ENCODE measurements around the gene CAMSAP2. TPM values are rescaled to one million over a fixed set of nuclear protein-coding genes. Genes with fewer than 3 reads are reported as not detected.

CAMSAP2 gene
- total RNA-seq, 6 donors from 2014 or later: 19.9 to 45.1 (median 28.0) TPM

- Histone ChIP-seq H3K4me3 (no peak overlapping the region), H3K9me3 (no peaks in the 10 kb centered on the region), H3K27me3 (no peaks in the 10 kb centered on the region), H3K4me1 (no peaks in the 10 kb centered on the region), H3K27ac (no peak overlapping the region), H3K36me3 (no peaks in the 10 kb centered on the region)
- ATAC-seq (ENCODE audit: low FRiP score in 2 of 2): no peak
- no peak for DNase-seq
- TF ChIP-seq EP300 (IDR thresholded peaks at IDR 0.05) (no peak), POLR2AphosphoS5 (IDR thresholded peaks at IDR 0.05) (no peak), CTCF (IDR thresholded peaks at IDR 0.05) (no peak), POLR2A (IDR thresholded peaks at IDR 0.05) (no peak)
- 60 to 74% methylated on average over 3 of the region's 3 CpGs for WGBS, 2 donors
Measured at GRCh38 chr1:200704986-200705500, 33.6 kb upstream of the CAMSAP2 start.

- no peaks in the 10 kb centered on the region for H3K36me3 ChIP-seq
- ATAC-seq (ENCODE audit: low FRiP score in 2 of 2) (no peak), DNase-seq (no peak)
- no peak overlapping the region for H3K27ac ChIP-seq
- TF ChIP-seq POLR2A (IDR thresholded peaks at IDR 0.05) (no peak), EP300 (IDR thresholded peaks at IDR 0.05) (no peak), CTCF (IDR thresholded peaks at IDR 0.05) (no peak), POLR2AphosphoS5 (IDR thresholded peaks at IDR 0.05) (no peak)
- no peaks in the 10 kb centered on the region for H3K27me3 ChIP-seq
- H3K4me1 ChIP-seq: no peaks in the 10 kb centered on the region
- no peak overlapping the region for H3K4me3 ChIP-seq
- no peaks in the 10 kb centered on the region for H3K9me3 ChIP-seq
- 87 to 88% methylated on average over 4 of the region's 4 CpGs for whole genome bisulfite sequencing, 2 donors
Measured at GRCh38 chr1:200706111-200706814, 32.4 kb upstream of the CAMSAP2 start.

- no peaks in the 10 kb centered on the region for H3K27me3 ChIP-seq
- no peaks in the 10 kb centered on the region for H3K4me1 ChIP-seq
- no peak overlapping the region for H3K27ac ChIP-seq
- ATAC-seq (ENCODE audit: low FRiP score in 2 of 2): no peak
- no peak for DNase-seq
- no peaks in the 10 kb centered on the region for H3K36me3 ChIP-seq
- 80 to 92% methylated on average over 5 of the region's 5 CpGs for WGBS, 2 donors
- H3K9me3 ChIP-seq: no peaks in the 10 kb centered on the region
- H3K4me3 ChIP-seq: no peak overlapping the region
- TF ChIP-seq EP300 (IDR thresholded peaks at IDR 0.05) (no peak), POLR2AphosphoS5 (IDR thresholded peaks at IDR 0.05) (no peak), POLR2A (IDR thresholded peaks at IDR 0.05) (no peak), CTCF (IDR thresholded peaks at IDR 0.05) (no peak)
Measured at GRCh38 chr1:200707116-200707515, 31.6 kb upstream of the CAMSAP2 start.

- ATAC-seq (ENCODE audit: low FRiP score in 2 of 2) (no peak), DNase-seq (no peak)
- Histone ChIP-seq H3K9me3 (no peaks in the 10 kb centered on the region), H3K4me3 (no peak overlapping the region), H3K36me3 (no peaks in the 10 kb centered on the region), H3K27me3 (no peaks in the 10 kb centered on the region), H3K27ac (no peak overlapping the region), H3K4me1 (no peaks in the 10 kb centered on the region)
- TF ChIP-seq CTCF (IDR thresholded peaks at IDR 0.05) (no peak), POLR2A (IDR thresholded peaks at IDR 0.05) (no peak), POLR2AphosphoS5 (IDR thresholded peaks at IDR 0.05) (no peak), EP300 (IDR thresholded peaks at IDR 0.05) (no peak)
Measured at GRCh38 chr1:200708161-200708560, 30.5 kb upstream of the CAMSAP2 start.

- Histone ChIP-seq H3K9me3 (no peaks in the 10 kb centered on the region), H3K27ac (no peak overlapping the region), H3K4me1 (no peaks in the 10 kb centered on the region), H3K4me3 (no peak overlapping the region), H3K27me3 (no peaks in the 10 kb centered on the region), H3K36me3 (no peaks in the 10 kb centered on the region)
- no peak for TF ChIP-seq POLR2AphosphoS5 (IDR thresholded peaks at IDR 0.05)
- no peak for TF ChIP-seq EP300 (IDR thresholded peaks at IDR 0.05)
- no peak for TF ChIP-seq CTCF (IDR thresholded peaks at IDR 0.05)
- TF ChIP-seq POLR2A (IDR thresholded peaks at IDR 0.05): no peak
- no peak for DNase-seq
- no peak for ATAC-seq (ENCODE audit: low FRiP score in 2 of 2)
- 90 to 100% methylated on average over 1 of the region's 1 CpG for WGBS, 2 donors
Measured at GRCh38 chr1:200708769-200709168, 29.9 kb upstream of the CAMSAP2 start.

Measured in upper lobe of left lung (tissue), 6 donors.